Measurements from ENCODE around the gene ERGIC3.
"Not testable (repeated sequence)": the region's sequence is repeated elsewhere in the genome, so short reads cannot be mapped to it uniquely, and the experiment has no call there.

Gene ERGIC3

DNA sequence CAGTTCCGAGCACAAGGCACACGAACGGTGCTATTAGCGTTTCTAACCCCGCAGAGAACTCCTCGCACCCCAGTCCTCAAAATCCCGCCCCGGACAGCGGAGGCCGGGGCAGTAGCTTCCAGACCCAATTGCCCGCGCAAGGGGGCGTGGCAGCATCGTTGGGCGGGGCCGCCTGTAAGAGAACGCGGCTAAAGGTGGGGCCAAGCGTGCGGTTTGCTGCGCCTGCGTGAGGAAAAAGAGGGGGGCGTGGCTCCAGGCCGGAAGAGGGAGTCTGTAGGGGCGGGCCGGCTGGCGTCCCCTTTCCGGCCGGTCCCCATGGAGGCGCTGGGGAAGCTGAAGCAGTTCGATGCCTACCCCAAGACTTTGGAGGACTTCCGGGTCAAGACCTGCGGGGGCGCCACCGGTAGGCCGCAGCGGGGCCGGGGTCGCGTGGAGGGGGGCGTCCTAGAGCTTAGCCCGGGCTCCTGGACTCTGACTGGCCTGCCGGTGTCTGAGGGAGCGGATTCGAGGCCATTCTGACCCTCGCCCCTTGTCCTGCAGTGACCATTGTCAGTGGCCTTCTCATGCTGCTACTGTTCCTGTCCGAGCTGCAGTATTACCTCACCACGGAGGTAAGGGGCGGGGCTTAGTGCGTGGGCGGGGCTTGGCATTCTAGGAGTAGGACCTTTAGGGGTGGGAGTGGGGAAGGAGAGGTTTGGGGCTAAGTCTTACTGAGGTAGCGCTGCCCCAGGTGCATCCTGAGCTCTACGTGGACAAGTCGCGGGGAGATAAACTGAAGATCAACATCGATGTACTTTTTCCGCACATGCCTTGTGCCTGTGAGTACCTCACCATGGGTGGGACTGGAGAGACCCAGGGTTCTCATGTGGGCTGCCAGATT, at the start of gene ERGIC3:
TSS of gene ERGIC3 (plus strand) at position 296 of the 880 bp plus-strand sequence. CDS start at position 316, 20 bp downstream.
- peak; percentile 98 for DNase-seq

DNA sequence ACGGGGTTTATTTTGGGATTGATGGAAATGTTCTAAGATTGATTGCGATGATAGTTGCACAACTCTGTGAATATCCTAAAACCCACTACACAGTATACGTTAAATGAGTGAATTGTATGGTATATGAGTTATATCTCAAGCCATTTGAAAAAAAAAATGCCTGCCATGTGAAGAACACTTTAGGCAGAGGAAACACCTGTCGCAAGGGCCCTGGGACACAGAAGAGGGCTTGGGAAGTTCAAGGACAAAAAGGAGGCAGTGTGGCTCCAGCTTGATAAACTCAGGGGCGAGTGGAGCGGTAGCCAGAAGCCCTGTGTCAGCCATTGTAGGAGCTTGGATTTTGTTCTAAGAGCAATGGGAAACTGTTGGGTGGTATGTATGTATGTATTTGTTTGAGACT, 49.5 kb upstream of the ERGIC3 start:
- no peak for DNase-seq

DNA sequence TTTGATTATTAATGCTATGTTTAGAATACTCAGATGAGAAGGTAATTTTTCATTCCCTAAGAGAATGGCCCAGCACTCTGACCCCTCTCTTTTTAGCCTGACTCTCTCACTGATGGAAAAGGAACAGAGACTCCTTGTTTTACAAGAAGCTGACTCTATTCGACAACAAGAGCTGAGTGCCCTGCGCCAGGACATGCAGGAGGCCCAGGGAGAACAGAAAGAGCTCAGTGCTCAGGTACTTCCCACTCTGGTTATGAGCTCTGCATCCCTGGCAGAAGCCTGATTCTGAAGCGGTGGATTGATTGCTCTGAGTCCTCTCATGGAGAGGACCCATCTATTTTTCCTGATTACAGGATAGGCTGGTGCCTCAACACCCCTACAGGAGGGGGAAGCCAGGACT, 45.4 kb upstream of the ERGIC3 start:
- DNase-seq, result no peak

DNA sequence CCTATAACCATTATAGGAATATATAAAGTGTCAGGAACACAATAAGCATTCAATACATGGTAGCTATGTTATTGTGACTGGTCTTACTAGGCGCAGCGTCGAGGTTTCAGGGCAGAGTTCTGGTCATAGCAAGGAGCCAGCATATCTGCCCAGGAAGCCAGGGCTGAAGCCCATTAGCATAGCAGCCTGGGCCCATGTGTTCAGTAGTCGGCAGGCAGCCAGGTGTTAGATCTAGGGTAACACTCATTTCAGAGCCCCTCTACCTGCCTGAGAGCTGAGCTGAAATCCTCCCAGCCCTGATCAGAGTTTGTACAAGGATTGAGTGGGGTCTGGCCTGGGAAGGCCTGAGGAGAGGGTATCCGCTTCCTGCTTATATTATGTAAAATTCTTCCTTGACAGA, 44.6 kb upstream of the ERGIC3 start:
- DNase-seq, result no peak

DNA sequence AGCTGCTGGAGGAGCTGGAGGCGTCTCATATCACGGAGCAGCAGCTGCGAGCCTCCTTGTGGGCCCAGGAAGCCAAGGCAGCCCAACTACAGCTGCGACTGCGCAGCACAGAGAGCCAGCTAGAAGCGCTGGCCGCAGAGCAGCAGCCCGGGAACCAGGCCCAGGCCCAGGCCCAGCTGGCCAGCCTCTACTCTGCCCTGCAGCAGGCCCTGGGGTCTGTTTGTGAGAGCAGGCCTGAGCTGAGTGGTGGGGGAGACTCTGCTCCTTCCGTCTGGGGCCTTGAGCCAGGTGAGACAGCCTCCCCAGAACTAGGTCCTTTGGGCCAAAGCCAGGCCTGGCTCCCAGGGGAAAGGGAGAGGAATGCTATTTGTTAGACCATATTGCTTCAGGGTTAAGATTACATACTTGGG, 44.1 kb upstream of the ERGIC3 start:
- no peak for DNase-seq

DNA sequence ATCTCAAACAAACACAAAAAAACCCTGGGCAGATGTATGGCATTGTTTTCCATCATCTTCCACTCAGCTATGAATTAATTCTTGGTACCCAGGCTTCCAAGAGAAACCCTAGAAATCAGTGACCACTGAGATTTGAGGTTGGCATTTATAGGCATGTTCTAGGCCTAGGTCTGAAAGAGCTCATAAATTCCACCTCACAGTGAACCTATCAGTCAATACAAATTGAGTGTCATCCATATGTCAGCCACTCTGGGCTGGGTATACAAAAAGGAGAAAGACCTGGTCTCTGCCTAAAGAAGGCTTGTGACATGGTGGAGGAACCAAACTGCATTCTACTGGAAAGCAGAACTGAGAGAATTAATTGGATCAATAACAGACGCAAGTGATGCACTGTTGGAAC, 42.6 kb upstream of the ERGIC3 start:
- no peak for DNase-seq

DNA sequence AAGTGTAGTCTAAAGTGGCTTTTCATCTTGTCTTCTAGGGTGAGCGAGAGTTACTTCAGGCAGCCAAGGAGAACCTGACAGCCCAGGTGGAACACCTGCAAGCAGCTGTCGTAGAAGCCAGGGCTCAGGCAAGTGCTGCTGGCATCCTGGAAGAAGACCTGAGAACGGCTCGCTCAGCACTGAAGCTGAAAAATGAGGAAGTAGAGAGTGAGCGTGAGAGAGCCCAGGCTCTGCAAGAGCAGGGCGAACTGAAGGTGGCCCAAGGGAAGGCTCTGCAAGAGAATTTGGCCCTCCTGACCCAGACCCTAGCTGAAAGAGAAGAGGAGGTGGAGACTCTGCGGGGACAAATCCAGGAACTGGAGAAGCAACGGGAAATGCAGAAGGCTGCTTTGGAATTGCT, 39.5 kb upstream of the ERGIC3 start:
- no peak for DNase-seq

DNA sequence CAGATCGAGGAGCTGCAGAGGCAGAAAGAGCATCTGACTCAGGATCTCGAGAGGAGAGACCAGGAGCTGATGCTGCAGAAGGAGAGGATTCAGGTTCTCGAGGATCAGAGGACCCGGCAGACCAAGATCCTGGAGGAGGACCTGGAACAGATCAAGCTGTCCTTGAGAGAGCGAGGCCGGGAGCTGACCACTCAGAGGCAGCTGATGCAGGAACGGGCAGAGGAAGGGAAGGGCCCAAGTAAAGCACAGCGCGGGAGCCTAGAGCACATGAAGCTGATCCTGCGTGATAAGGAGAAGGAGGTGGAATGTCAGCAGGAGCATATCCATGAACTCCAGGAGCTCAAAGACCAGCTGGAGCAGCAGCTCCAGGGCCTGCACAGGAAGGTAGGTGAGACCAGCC, 38.6 kb upstream of the ERGIC3 start:
- DNase-seq, result no peak

DNA sequence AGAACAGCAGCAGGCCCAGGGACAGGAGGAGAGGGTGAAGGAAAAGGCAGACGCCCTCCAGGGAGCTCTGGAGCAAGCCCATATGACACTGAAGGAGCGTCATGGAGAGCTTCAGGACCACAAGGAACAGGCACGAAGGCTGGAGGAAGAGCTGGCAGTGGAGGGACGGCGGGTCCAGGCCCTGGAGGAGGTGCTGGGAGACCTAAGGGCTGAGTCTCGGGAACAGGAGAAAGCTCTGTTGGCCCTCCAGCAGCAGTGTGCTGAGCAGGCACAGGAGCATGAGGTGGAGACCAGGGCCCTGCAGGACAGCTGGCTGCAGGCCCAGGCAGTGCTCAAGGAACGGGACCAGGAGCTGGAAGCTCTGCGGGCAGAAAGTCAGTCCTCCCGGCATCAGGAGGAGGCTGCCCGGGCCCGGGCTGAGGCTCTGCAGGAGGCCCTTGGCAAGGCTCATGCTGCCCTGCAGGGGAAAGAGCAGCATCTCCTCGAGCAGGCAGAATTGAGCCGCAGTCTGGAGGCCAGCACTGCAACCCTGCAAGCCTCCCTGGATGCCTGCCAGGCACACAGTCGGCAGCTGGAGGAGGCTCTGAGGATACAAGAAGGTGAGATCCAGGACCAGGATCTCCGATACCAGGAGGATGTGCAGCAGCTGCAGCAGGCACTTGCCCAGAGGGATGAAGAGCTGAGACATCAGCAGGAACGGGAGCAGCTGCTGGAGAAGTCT, 37.9 kb upstream of the ERGIC3 start:
- DNase-seq, result no peak

DNA sequence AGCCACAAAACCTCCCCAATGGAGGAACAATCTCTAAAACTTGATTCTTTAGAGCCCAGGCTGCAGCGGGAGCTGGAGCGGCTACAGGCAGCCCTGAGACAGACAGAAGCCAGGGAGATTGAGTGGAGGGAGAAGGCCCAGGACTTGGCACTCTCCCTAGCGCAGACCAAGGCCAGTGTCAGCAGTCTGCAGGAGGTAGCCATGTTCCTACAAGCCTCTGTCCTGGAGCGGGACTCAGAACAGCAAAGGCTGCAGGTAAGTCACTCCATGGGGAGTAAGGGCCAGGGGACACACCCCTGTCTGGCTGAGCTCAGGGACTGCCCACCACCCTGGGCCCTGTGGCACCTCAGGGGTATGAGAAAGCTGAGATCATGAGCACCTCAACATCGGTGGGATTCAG, 37.1 kb upstream of the ERGIC3 start:
- DNase-seq, result no peak

DNA sequence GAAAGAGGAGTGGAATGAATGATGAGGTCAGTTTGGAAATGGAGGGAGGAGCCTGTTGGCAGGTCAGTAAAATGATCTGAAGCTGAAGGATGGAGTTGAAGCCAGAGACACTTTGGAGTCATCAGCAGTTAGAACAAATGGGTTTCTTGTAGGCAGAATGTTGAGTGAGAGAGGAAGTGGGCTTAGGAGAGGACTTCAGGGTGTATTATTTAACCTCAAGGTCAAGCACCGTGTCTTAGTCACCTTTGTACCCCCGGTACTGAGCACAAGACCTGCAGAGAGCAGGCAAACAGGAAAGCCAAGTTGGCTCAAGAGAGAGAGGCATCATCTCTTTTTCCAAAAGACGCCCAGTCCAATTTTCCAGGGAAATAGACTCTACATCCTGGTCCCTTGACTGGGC, 35.7 kb upstream of the ERGIC3 start:
- DNase-seq, result no peak

DNA sequence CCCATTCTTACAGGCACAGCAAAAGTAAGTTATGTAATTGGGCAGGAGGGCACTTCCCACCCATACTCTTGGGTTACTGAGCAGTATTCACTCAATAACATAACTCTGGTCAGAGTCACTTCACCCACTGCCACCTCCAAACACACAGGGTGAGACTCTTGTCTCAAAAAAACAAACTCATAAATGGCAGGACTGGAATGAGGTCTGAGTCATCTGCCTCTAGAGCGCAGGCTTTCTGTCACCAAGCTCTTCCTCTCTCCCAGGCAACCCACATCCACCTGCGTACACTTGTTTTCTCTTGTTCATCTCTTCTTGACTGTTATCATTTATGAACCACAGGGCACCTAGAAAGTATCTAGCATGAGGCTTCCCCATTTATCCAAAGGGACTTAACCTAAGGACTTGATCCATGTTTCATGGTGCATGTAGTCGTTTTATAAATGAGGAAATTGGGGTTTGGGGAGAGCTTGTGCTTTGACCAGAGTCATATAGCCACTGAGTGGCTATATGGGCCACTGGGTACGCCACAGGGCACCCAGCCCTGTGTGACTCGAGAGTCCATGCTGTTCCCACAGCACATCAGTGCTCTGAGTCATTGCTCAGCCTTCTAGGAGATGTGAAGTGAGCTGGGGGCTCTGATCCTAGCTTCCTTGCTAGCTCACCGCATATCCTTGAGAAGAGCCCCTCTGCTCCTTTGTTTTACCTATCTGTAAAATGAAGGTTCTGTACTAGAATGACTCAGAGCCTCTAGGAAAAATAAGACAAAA, 34.8 kb upstream of the ERGIC3 start:
- DNase-seq, result no peak

DNA sequence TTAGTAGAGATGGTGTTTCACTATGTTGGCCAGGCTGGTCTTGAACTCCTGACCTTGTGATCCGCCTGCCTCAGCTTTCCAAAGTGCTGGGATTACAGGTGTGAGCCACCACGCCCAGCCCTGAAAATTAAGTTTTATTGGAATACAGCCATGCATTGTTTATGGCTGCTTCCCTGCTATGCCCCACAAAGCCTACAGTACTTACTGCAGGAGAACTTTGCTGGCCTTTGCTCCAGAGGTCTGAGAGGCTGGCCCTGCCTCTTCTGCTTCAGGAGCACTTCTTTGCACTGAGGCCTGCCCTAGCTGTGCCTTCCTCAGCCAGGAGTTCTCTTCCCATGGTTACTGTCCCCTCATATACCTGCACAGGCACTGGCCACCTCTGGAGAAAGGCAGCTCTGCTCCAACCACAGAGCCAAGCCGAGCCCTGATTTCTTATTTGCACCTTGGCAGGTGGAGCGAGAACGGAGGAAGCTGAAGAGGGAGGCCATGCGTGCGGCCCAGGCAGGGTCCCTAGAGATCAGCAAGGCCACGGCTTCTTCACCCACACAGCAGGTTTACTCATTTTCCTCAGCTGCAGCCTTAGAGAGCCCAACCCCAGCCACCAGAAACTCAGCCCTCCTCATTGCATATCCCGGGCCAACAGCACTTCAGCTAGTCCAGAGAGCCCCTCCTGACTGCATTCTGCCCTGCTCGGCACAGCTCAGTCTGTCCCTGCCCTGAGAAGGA, 33.2 kb upstream of the ERGIC3 start:
- DNase-seq, result no peak

DNA sequence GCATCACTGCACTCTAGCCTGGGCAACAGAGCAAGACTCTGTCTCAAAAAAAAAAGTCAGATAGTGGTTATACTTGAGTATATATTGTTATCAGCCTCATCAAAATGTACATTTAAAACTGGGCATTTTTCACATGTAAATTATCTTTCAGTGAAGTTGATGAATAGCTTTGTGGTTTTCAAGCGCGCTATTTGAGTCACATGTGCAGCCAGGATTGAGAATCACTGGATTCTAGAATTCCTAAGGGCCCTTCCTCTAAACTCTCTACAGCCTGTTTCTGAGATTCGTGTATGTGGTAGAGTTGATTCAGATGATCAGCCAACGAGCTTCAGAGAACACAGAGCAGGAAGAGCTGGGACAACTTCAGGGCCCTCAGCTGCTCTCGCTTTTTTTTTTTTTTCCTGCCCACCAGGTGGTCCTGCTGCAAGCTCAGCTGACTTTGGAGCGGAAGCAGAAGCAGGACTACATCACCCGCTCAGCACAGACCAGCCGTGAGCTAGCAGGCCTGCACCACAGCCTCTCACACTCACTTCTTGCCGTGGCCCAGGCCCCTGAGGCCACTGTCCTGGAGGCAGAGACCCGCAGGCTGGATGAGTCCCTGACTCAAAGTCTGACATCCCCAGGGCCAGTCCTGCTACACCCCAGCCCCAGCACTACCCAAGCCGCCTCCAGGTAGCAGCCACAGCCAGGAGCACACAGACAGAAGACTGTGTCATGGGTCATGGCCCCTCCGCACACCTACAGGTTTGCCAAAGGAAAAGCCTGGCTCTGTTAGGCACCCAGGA, 30.7 kb upstream of the ERGIC3 start:
- no peak for DNase-seq

DNA sequence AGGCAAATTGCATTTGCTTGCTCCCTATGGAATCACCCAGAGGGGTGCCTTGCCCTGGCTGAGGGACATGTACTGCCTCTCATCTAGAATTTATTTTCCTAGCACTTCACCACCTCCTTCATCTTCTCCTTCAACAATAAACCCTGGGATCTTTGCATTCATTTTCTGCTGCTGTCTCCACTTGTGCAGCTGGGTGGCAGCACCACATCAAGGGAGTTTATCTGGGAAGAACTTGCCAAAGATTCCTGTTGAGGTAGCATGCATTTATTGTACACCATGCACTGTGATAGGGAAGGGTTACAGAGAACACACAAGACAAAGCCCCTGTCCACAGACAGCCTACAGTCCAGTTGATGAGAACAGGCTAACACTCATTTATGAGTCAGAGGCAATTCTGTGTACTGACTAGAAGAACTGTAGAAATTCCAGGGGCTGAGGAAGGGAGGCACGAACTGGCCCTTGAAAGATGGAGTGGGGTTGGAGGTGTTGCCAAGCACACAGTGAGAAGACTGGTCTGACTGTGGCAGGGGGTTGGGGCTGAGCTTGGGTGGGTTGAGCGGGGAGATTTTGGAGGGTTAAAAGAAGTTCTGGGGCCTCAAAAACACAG, 30.0 kb upstream of the ERGIC3 start:
- DNase-seq, result peak; percentile 9

DNA sequence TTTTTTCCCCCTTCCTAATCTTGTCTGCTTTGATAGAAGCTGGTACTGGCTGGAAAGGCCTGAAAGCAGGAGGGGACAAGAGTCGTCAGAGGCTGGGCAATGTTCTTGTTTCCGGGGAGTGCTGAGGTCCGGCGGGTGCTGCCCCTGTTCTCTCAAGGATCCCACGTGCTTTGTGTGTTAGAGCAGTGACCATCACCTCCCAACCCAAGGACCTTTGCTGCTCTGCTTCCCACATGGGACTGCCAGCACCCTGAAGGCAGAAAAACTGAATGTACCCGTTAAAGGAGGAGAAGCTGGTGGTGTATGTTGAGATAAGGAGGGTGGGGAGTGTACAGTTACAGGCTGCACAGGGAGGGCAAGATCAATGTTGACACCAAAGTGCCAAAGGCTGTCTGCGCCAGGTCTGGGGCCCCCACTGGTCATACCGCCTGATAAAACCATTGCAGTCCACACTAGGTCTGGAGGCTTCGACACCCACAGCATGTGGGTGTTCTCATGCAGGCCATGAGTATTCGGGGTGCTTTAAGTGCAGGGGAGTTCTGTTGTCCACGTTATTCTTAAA, 27.4 kb upstream of the ERGIC3 start:
- no peak for DNase-seq

DNA sequence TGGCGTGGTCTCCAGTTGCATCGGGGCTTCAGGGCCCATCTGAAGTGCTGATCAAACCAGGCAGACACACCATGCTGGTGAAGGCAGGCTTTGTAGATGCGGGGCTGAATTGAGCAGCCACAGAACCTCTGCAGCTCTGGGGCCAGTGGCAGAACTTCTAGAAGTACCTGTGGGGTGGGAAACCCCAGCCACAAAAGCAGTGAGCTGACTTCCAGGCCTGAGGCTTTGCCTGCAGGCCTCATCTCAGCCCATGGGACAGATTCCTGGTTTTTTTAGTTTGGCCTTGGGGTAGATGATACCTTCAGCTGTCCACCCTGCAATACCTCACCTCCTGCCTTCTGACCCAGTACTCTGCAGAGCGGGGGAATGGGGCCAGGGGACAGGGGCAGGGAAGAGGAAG, 26.5 kb upstream of the ERGIC3 start:
- no peak for DNase-seq

DNA sequence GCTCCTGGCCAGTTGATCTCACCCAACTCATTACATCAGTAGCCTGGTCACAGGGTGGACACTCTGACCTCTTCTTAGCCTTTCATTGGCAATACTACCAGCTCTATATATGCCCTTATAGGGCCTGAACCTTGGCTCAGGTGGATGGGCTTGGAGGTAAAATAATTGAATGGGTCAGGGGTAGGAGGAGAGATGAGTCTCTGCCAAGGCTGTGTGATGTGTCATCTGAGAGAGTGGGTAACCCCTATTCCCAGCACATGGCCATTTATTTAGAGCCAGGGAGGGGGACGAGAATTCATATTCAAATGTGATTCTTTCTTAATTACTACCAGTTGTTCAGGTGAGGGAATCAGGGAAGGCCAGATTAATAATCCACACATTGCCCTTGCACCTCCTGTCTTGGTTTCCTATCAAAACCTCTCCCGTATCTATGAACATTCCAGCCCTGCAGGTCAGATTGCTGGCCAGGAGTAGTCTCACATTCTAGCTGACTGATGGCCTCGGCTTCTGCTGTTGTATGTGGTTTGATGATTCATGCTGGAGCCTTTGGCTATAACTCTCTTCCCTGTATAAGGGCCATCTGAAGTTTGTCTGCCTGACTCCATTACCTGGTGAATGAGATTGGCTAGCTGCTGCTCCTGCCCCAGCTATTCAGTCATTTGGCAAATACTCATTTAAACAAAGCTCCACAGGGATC, 25.8 kb upstream of the ERGIC3 start:
- DNase-seq, result no peak

DNA sequence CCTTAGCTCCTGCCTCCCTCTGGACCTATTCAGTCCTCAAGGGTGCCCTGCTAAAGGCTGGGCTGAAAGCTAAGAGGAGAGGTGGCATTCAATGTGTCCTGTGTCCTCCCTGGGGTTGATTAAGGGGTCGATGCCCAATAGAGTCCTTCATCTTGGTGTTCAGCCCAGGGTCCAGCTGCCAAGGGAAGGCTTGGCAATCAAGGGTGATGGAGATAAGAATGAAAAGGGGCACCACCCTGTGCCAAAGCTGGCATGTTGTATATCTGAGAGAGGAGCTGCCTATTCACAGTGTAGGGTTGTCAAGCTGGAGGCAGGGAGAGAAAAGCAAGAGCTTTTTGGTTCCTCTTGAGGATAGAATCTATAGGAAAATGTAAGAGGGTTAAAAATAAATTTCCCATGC, 24.8 kb upstream of the ERGIC3 start:
- DNase-seq, result no peak

DNA sequence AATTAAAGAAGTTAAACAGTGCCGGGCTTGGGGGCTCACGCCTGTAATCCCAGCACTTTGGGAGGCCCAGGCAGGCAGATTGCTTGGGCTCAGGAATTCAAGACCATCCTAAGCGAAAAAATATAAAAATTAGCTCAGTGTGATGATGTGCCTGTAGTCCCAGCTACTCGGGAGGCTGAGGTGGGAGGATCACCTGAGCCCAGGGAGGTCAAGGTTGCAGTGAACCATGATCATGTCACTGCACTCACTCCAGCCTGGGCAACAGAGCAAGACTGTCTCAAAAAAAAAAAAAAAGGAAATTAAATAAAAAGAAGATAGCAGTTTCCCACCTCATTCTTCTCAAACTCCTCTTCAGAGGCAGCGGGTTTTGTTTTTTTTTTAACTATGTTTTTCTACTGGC, 24.1 kb upstream of the ERGIC3 start:
- not testable (repeated sequence) for DNase-seq

DNA sequence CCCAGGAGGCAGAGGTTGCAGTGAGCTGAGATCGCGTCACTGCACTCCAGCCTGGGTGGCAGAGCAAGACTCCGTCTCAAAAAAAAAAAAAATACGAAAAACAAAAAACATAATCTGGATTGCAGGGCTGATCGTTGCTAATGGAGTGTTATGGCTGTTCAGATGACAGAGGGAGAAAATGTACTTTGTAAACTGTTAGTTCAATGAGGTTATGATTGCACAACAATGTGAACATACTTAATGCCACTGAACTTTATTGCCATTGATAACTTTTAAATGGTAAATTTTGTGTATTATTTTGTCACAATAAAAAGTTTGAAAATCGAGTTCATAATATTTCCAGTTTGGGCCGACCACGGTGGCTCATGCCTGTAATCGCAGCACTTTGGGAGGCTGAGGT, 22.9 kb upstream of the ERGIC3 start:
- DNase-seq, result no peak

All from CD4-positive, alpha-beta T cell treated with Interleukin-10 for 1 hour (primary cell).